Measurements from ENCODE around the gene EVI2A.

EVI2A gene

GRCh38 chr17:31283841-31284240 is 37.6 kb downstream of the EVI2A start:
- H3K9me3 ChIP-seq (ENCODE audit: insufficient read depth, low read length) = no peaks in the 10 kb centered on the region
- H3K27ac ChIP-seq (ENCODE audit: low read length) = no peak overlapping the region
- H3K27me3 ChIP-seq (ENCODE audit: low read depth, low read length) = no peaks in the 10 kb centered on the region
- H2AFZ ChIP-seq (ENCODE audit: low read depth, low read length) = no peak overlapping the region
- H3K36me3 ChIP-seq (replicated peaks; ENCODE audit: low read depth, low read length) = peaks cover 9% of the 10 kb centered on the region
- TF ChIP-seq CTCF (IDR thresholded peaks at IDR 0.05; ENCODE audit: low read depth, low read length) (no peak), EZH2phosphoT487 (IDR thresholded peaks at IDR 0.05; ENCODE audit: low read depth) (no peak)
- H3K9ac ChIP-seq (ENCODE audit: low read length) = no peak overlapping the region
- no peak overlapping the region for H3K4me3 ChIP-seq (ENCODE audit: low read length)
- no peaks in the 10 kb centered on the region for H3K4me1 ChIP-seq (ENCODE audit: low read length)
- H4K20me1 ChIP-seq (ENCODE audit: insufficient read depth, low read length) = no peaks in the 10 kb centered on the region
- H3K4me2 ChIP-seq (ENCODE audit: low read length) = no peak overlapping the region
- H3K79me2 ChIP-seq (ENCODE audit: low read length) = no peaks in the 10 kb centered on the region

GRCh38 chr17:31281061-31281460 is 40.4 kb downstream of the EVI2A start:
- H3K4me1 ChIP-seq (ENCODE audit: low read length) = no peaks in the 10 kb centered on the region
- no peak overlapping the region for H3K4me2 ChIP-seq (ENCODE audit: low read length)
- no peak overlapping the region for H3K27ac ChIP-seq (ENCODE audit: low read length)
- H3K4me3 ChIP-seq (ENCODE audit: low read length) = no peak overlapping the region
- H3K79me2 ChIP-seq (ENCODE audit: low read length) = no peaks in the 10 kb centered on the region
- no peaks in the 10 kb centered on the region for H3K27me3 ChIP-seq (ENCODE audit: low read depth, low read length)
- H2AFZ ChIP-seq (ENCODE audit: low read depth, low read length) = no peak overlapping the region
- TF ChIP-seq EZH2phosphoT487 (IDR thresholded peaks at IDR 0.05; ENCODE audit: low read depth) (no peak), CTCF (IDR thresholded peaks at IDR 0.05; ENCODE audit: low read depth, low read length) (no peak)
- peaks cover 14% of the 10 kb centered on the region for H3K36me3 ChIP-seq (replicated peaks; ENCODE audit: low read depth, low read length)
- H4K20me1 ChIP-seq (ENCODE audit: insufficient read depth, low read length) = no peaks in the 10 kb centered on the region
- no peaks in the 10 kb centered on the region for H3K9me3 ChIP-seq (ENCODE audit: insufficient read depth, low read length)
- no peak overlapping the region for H3K9ac ChIP-seq (ENCODE audit: low read length)

GRCh38 chr17:31279401-31279800 is 42.0 kb downstream of the EVI2A start:
- Histone ChIP-seq H3K4me3 (ENCODE audit: low read length) (no peak overlapping the region), H3K4me1 (ENCODE audit: low read length) (no peaks in the 10 kb centered on the region), H3K4me2 (ENCODE audit: low read length) (no peak overlapping the region), H3K9ac (ENCODE audit: low read length) (no peak overlapping the region), H3K79me2 (ENCODE audit: low read length) (no peaks in the 10 kb centered on the region), H3K9me3 (ENCODE audit: insufficient read depth, low read length) (no peaks in the 10 kb centered on the region), H3K36me3 (replicated peaks; ENCODE audit: low read depth, low read length) (peaks cover 14% of the 10 kb centered on the region), H2AFZ (ENCODE audit: low read depth, low read length) (no peak overlapping the region), H3K27ac (ENCODE audit: low read length) (no peak overlapping the region), H4K20me1 (ENCODE audit: insufficient read depth, low read length) (no peaks in the 10 kb centered on the region), H3K27me3 (ENCODE audit: low read depth, low read length) (no peaks in the 10 kb centered on the region)
- no peak for TF ChIP-seq EZH2phosphoT487 (IDR thresholded peaks at IDR 0.05; ENCODE audit: low read depth)
- TF ChIP-seq CTCF (IDR thresholded peaks at IDR 0.05; ENCODE audit: low read depth, low read length) = no peak

- H3K9ac ChIP-seq (ENCODE audit: low read length) = no peak overlapping the region
- H3K79me2 ChIP-seq (ENCODE audit: low read length) = no peaks in the 10 kb centered on the region
- no peak overlapping the region for H3K4me3 ChIP-seq (ENCODE audit: low read length)
- TF ChIP-seq CTCF (IDR thresholded peaks at IDR 0.05; ENCODE audit: low read depth, low read length) (no peak), EZH2phosphoT487 (IDR thresholded peaks at IDR 0.05; ENCODE audit: low read depth) (no peak)
- no peaks in the 10 kb centered on the region for H4K20me1 ChIP-seq (ENCODE audit: insufficient read depth, low read length)
- H3K9me3 ChIP-seq (ENCODE audit: insufficient read depth, low read length) = no peaks in the 10 kb centered on the region
- no peaks in the 10 kb centered on the region for H3K27me3 ChIP-seq (ENCODE audit: low read depth, low read length)
- H2AFZ ChIP-seq (ENCODE audit: low read depth, low read length) = no peak overlapping the region
- H3K27ac ChIP-seq (ENCODE audit: low read length) = no peak overlapping the region
- no peak overlapping the region for H3K4me2 ChIP-seq (ENCODE audit: low read length)
- no peaks in the 10 kb centered on the region for H3K4me1 ChIP-seq (ENCODE audit: low read length)
- peaks cover 6% of the 10 kb centered on the region for H3K36me3 ChIP-seq (replicated peaks; ENCODE audit: low read depth, low read length)
Measured at GRCh38 chr17:31275116-31275515, 46.3 kb downstream of the EVI2A start.

Measured in OCI-LY3 (cell line).